ENCODE results near the gene JARID2.
"Not testable (repeated sequence)": the region's sequence is repeated elsewhere in the genome, so short reads cannot be mapped to it uniquely, and the experiment has no call there.

DNA sequence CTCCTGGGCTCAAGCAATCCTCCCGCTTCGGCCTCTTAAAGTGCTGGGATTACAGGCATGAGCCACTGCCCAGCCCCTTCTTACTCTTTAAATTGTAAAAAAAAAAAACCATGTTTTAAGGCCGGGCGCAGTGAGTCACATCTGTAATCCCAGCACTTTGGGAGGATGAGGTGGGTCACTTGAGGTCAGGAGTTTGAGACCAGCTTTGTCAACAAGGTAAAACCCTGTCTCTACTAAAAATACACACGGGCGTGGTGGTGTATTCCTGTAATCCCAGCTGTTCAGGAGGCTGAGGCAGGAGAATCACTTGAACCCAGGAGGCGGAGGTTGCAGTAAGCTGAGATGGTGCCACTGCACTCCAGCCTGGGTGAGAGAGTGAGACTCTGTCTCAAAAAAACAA, 43.6 kb downstream of the JARID2 start:
- TF ChIP-seq POLR2A (IDR thresholded peaks at IDR 0.05), result not testable (repeated sequence)
- TF ChIP-seq, protein P1, sequence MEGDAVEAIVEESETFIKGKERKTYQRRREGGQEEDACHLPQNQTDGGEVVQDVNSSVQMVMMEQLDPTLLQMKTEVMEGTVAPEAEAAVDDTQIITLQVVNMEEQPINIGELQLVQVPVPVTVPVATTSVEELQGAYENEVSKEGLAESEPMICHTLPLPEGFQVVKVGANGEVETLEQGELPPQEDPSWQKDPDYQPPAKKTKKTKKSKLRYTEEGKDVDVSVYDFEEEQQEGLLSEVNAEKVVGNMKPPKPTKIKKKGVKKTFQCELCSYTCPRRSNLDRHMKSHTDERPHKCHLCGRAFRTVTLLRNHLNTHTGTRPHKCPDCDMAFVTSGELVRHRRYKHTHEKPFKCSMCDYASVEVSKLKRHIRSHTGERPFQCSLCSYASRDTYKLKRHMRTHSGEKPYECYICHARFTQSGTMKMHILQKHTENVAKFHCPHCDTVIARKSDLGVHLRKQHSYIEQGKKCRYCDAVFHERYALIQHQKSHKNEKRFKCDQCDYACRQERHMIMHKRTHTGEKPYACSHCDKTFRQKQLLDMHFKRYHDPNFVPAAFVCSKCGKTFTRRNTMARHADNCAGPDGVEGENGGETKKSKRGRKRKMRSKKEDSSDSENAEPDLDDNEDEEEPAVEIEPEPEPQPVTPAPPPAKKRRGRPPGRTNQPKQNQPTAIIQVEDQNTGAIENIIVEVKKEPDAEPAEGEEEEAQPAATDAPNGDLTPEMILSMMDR (IDR thresholded peaks at IDR 0.05), result not testable (repeated sequence)

Data from thyroid gland (tissue), 4 donors.